GM20431 (cell line): Measurements from ENCODE around the gene ZNF335.

Experiments used
- in situ Hi-C: fragments of 300-500 bp; cut with MseI, MboI; formaldehyde crosslinking; loops from one replicate; pipeline ENCODE4 v1.15.0; 2020; ENCODE audit warnings: low sequenced_read_pairs; ENCODE audit not compliant: unreplicated experiment

Gene ZNF335, protein sequence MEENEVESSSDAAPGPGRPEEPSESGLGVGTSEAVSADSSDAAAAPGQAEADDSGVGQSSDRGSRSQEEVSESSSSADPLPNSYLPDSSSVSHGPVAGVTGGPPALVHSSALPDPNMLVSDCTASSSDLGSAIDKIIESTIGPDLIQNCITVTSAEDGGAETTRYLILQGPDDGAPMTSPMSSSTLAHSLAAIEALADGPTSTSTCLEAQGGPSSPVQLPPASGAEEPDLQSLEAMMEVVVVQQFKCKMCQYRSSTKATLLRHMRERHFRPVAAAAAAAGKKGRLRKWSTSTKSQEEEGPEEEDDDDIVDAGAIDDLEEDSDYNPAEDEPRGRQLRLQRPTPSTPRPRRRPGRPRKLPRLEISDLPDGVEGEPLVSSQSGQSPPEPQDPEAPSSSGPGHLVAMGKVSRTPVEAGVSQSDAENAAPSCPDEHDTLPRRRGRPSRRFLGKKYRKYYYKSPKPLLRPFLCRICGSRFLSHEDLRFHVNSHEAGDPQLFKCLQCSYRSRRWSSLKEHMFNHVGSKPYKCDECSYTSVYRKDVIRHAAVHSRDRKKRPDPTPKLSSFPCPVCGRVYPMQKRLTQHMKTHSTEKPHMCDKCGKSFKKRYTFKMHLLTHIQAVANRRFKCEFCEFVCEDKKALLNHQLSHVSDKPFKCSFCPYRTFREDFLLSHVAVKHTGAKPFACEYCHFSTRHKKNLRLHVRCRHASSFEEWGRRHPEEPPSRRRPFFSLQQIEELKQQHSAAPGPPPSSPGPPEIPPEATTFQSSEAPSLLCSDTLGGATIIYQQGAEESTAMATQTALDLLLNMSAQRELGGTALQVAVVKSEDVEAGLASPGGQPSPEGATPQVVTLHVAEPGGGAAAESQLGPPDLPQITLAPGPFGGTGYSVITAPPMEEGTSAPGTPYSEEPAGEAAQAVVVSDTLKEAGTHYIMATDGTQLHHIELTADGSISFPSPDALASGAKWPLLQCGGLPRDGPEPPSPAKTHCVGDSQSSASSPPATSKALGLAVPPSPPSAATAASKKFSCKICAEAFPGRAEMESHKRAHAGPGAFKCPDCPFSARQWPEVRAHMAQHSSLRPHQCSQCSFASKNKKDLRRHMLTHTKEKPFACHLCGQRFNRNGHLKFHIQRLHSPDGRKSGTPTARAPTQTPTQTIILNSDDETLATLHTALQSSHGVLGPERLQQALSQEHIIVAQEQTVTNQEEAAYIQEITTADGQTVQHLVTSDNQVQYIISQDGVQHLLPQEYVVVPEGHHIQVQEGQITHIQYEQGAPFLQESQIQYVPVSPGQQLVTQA (N-terminal part only)

DNA sequence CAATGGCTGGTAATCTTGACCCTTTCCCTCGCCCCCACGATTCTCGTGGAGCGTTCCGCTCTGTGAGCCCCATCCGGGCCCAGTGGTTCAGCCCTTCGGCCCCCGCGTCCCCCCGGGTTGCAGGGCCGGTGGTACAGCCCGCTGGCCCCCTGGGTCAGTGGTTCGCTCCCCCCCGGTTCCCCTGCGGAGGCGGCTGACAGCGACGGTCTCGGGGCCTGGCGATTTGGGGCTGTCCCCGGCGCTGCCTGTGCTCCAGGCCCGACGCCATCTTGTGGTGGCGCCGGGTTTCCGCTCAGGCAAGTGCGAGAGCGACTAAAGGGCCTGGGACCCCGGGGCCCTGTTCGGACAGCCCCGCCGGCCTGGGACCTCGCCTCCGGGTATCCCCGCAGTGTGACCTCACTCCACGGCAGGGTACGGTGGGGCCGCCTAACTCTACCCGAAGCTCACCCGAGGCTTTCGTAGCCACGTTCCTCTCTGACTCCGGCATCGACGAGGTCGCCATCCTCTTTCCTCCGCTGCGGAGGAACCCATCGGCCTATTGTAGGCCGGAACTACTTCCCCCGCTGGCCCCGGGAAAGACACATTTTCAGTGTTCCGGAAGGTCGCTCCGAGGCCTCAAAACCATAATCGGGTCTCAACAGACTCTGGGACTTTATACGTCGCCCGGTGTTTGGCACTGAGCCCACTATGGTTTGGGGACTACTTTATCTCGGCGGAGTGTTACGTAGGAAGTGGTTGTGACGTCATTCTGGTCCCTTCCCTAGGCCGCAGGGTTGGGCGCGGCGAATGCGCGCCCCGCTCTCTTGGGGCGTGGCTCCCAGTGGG, at the start of gene ZNF335:
ZNF335 (minus strand) TSS at position 529 of the 825 bp plus-strand sequence. CDS start 793 bp downstream, outside the sequence.
- in situ Hi-C loops = no loop called here

DNA sequence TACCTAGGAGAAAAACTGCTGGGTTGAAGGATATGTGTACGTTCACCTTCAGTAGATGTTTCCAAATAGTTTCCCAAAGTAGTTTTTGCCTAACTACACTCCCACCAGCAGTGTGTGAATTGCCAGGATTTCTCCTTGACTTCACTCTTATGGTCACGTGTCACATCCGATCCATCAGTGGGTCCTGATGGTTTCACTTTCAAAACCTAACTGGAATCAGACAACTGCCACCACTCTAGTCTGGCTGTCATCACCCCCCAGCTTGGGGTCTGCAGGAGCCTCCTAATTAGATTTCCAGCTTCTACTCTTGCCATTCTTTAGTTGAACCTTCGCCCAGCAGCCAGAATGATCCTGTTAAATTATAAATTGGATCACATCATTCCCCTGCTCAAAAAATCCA, 48.6 kb upstream of the ZNF335 start:
- in situ Hi-C loops = no loop called here

DNA sequence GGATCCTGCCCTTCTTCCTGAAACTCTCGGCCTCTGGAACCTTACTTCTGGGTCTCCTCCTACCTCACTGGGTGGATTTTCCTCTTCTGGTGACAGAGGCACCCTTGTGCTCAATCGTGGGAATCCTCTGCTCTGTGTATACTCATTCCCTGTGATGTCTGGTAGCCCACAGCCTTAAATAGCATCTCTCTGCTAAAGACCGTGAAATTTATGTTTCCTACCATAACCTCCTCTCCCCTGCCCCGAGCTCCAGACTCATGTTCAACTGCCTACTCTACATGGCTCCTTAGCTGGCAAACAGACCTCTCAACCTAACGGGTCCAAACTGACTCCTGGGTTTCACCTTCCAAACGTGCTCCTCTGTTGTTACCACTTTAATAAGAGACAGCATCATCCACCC, 46.6 kb upstream of the ZNF335 start:
- in situ Hi-C loops = no loop called here

DNA sequence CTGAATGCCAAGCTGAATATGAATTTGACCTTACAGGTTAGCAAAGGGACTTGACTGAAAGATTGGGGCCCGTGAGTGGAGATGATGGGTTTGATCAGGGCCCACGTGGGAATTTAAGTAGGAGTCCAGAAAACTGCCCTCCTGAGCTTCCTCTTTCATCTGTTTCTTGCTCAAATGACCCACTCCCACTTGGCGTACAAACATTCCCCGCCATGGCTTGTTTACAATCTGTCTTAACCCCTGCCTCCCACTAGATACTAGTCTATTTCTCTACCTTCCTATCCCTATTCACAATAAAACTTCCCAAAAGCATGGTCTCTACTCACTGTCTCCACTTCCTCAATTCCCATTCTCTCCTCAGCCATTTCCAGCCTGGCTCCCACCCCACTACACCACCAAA, 46.1 kb upstream of the ZNF335 start:
- in situ Hi-C loops = no loop called here

DNA sequence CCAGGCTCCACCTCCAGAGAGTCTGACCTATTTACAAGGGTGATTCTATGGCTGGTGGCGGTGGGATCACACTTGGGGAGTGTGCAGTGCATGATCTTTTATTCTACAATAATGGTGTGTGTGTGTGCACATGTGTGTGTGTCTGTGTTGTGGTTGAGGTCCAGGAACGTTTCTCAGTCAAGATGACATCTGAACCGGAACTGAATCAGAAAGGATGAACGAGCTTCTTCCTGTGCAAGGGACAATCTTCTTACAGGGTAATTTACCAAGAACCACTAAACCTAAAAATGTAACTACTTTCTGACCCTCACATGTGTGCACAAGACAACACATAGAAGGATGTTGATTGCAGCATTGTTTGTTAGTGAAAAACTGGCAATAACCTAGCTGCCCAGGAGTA, 45.3 kb upstream of the ZNF335 start:
- in situ Hi-C loops = no loop called here

DNA sequence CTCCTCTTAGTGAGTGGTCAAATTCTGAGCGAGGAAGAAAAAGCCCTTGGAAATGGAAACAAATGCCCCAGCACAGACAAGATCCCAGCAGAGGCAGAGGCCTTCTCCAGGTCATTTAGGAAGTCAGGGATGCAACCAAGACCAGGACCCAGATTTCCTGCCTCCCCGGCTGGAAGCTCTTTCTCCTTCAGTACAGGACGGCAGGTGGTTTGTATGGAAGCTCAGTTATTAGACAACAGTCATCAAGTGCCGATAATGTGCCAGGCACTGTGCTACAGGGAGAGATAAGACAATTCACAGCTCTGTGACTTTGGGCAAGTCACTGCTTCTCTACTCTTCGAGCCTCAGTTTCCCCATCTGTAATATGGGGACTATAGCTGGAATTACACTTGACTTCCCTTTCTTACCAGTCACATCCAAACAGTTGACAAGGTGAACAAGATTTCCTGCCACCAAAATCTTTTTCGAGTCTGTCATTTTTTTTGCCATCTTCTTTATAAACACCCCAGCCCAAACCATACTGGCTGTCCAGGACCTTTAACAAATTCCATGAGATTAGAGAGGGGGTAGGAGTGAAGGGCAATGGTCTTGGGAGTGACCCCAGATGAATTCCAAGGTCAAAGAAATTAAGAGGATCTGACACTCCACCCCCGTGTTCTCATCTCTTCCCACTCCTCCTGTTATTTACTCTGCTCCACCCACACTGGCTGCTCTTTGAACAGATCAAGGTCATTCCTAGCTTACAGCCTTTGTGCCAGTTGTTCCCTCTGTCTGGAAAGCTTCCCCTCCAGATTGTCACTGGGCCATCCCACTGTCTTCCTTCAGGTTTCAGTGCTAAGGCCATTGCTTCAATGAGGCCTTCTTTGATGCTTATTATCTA, 42.8 kb upstream of the ZNF335 start:
- in situ Hi-C loops = no loop called here

DNA sequence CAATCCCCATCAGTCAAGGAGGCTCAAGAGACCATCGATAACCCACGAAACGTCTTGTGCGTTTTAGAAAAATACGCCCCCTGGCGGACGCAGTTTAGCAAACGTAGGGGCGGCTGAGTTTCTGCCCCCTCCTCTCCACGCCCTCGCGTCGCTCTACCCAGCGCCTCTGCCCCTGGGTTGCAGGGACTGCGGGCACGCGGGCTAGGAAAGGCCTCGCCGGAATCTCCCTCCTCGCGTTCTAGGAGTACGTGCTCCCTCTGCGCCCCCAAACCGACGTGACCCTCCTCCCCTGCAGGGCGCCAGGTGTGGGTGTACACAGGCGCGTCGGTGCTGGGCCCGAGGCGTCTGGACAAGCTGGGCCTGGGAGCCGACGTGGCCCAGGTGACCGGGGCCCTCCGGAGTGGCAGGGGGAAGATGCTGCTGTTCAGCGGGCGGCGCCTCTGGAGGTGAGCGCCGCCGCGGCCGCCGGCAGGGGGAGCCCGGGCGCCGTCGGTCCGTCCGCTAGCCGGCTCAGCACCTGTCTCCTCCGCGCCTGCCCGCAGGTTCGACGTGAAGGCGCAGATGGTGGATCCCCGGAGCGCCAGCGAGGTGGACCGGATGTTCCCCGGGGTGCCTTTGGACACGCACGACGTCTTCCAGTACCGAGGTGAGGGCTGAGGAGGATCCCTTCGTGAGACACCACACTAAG, 42.0 kb upstream of the ZNF335 start:
- in situ Hi-C loops = no loop called here

DNA sequence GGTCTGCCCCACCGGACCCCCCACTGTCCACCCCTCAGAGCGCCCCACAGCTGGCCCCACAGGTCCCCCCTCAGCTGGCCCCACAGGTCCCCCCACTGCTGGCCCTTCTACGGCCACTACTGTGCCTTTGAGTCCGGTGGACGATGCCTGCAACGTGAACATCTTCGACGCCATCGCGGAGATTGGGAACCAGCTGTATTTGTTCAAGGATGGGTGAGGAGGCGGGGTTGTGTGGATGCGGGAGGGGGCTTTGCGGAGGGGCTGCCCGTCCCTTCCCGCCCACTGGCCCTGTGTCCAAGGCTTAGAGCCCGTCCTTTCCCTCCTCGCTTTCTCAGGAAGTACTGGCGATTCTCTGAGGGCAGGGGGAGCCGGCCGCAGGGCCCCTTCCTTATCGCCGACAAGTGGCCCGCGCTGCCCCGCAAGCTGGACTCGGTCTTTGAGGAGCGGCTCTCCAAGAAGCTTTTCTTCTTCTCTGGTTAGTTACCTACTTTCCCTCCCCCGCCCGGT, 41.4 kb upstream of the ZNF335 start:
- in situ Hi-C loops = no loop called here

DNA sequence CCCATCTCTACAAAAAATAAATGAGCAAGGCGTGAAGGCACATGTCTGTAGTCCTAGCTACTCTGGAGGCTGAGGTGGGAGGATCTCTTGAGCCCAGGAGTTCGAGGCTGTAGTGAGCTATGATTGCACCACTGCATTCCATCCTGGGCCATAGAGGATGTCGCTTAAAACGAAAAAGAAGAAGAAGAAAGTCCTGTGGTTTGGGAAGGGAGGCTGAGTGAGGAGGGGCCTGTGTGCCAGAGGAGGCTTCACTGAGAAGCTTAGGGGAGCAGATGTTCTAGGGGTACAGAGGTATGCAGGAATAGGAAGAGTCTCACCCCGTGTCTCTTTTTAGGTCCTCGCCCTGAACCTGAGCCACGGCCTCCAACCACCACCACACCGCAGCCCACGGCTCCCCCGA, 40.9 kb upstream of the ZNF335 start:
- in situ Hi-C loops = no loop called here

DNA sequence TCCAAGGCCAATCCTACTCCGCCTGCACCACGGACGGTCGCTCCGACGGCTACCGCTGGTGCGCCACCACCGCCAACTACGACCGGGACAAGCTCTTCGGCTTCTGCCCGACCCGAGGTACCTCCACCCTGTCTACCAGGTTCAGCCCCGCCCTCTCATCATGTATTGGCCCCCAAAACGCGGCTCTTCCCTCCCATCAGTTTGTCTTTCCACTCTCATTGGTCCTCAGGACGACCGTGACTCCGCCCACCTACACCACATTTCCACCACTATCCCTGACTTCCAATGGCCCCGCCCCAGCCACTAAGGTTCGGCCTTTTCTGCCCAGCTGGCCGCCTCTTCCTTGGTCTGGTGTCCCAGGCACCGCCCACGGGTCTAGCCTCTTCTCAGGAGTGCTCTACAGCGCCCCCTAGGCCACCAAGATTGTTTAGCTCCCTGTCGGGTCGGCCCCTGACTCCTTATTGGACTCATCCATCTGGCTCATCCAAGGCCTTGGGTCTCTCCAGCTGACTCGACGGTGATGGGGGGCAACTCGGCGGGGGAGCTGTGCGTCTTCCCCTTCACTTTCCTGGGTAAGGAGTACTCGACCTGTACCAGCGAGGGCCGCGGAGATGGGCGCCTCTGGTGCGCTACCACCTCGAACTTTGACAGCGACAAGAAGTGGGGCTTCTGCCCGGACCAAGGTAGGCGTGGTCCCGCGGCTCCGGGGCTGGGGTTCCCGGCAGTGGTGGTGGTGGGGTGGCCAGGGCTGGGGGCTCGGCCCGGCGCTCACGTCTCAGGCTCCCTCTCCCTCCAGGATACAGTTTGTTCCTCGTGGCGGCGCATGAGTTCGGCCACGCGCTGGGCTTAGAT, 39.9 kb upstream of the ZNF335 start:
- in situ Hi-C loops = no loop called here

DNA sequence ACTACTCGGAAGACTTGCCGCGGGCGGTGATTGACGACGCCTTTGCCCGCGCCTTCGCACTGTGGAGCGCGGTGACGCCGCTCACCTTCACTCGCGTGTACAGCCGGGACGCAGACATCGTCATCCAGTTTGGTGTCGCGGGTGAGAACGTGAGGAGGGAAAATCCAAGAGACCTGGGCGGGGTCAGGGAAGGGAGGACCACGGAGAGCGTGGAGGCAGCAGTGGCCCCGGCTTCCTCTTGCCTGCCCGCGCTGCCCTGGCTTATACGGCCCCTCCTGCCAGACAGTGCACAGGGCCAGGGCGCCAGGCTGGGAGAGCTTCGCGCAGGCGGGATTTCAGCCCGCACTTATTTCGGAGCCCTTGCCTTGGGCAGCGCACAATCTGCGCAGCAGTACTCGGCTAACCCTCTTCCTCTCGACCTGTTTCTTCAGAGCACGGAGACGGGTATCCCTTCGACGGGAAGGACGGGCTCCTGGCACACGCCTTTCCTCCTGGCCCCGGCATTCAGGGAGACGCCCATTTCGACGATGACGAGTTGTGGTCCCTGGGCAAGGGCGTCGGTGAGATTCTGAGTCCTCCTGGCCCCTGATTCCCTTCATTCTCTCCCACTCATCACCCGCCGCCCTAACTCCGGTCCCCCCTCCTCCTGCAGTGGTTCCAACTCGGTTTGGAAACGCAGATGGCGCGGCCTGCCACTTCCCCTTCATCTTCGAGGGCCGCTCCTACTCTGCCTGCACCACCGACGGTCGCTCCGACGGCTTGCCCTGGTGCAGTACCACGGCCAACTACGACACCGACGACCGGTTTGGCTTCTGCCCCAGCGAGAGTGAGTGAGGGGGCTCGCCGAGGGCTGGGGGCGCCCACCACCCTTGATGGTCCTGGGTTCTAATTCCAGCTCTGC, 38.7 kb upstream of the ZNF335 start:
- in situ Hi-C loops = no loop called here

DNA sequence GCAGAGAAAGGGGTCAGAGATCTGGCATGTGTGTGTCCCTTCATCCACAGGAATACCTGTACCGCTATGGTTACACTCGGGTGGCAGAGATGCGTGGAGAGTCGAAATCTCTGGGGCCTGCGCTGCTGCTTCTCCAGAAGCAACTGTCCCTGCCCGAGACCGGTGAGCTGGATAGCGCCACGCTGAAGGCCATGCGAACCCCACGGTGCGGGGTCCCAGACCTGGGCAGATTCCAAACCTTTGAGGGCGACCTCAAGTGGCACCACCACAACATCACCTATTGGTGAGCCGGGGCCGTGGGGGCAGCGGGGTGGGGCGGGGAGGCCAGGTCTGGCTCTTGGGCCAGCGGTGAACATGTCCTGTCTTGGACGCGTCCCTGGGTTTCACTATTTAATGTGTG, 37.8 kb upstream of the ZNF335 start:
- in situ Hi-C loops = no loop called here

DNA sequence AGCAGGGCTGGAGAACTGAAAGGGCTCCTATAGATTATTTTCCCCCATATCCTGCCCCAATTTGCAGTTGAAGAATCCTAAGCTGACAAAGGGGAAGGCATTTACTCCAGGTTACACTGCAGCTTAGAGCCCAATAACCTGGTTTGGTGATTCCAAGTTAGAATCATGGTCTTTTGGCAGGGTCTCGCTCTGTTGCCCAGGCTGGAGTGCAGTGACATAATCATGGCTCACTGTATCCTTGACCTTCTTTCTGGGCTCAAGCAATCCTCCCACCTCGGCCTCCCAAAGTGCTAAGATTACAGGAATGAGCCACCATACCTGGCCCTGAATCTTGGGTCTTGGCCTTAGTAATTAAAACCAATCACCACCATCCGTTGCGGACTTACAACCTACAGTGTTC, 35.7 kb upstream of the ZNF335 start:
- in situ Hi-C loops = no loop called here

DNA sequence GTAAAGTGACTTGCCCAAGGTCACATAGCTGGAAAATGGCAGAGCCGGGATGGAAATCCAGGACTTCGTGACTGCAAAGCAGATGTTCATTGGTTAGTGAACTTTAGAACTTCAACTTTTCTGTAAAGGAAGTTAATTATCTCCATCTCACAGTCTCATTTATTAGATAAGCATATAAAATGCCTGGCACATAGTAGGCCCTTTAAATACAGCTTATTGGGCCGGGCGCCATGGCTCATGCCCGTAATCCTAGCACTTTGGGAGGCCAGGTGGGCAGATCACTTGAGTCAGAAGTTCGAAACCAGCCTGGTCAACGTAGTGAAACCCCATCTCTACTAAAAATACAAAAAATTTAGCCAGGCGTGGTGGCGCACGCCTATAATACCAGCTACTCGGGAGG, 35.0 kb upstream of the ZNF335 start:
- in situ Hi-C loops = no loop called here

DNA sequence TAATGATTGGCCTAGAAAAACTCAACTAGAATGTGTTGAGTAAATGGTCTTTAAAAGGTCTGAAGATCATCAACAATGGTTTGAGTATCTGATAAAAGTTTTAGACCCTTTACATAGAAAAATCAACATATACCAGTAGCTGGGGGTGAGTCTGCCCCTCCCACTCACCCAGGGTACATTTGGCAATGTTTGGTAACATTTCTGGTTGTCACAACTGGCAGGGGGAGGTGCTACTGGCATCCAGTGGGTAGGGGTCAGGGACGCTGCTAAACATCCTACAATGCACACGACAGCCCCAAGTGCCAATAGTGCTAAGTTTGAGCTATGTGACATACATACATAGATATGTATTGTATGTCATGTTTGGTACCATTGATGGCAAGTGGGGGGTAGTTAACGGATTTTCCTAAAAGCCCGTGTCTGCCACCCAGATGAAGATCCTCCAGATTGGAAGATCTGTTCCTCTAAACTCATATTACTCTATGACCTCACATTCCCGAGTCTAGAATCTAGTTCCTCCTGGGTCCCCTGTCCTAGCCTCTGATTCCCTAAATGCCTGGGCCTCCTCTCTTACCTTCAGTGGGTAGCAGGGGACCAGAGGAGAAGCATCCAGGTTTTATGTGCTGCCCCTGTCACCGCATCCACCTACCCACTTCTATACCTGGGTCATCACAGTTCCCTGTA, 34.2 kb upstream of the ZNF335 start:
- in situ Hi-C loops = no loop called here
